ENCODE measurements around the gene RPS19BP1.

GRCh38 chr22:39502789-39503409, 29.6 kb downstream of the RPS19BP1 start:
- TF ChIP-seq ZBTB7A (IDR thresholded peaks at IDR 0.05; ENCODE audit: low read depth), result no peak
- no peak for TF ChIP-seq YY1 (IDR thresholded peaks at IDR 0.05; ENCODE audit: low read depth)
- no peak for TF ChIP-seq CEBPB (IDR thresholded peaks at IDR 0.05)
- TF ChIP-seq MAX (IDR thresholded peaks at IDR 0.05), result no peak
- no peak for TF ChIP-seq TCF12 (IDR thresholded peaks at IDR 0.05; ENCODE audit: low read depth)
